Measurements from ENCODE around the gene DRG2. TPM values are rescaled to one million over a fixed set of nuclear protein-coding genes. Genes with fewer than 3 reads are reported as not detected.

DRG2 gene
- total and polyA plus RNA-seq, 2 of the 13 experiments (the other 11 are each of a cell fraction or from before 2014, with no cell fraction given): 20.1 to 26.6 TPM

GRCh38 chr17:18136357-18136756 lies 48.6 kb downstream of the DRG2 start:
- ATAC-seq: no peak
- H3K9me3 ChIP-seq (ENCODE audit: low read length): no peaks in the 10 kb centered on the region
- H3K79me2 ChIP-seq (ENCODE audit: insufficient read depth, low read length): no peaks in the 10 kb centered on the region
- POLR2A ChIA-PET: no interaction called here
- 42% methylated on average over 2 of the region's 19 CpGs for WGBS (ENCODE audit: low lambda C conversion rate)
- no peak overlapping the region for H3K27ac ChIP-seq (ENCODE audit: extremely low read length, insufficient read depth, low read length)
- H2AFZ ChIP-seq (ENCODE audit: low read length): no peak overlapping the region
- H3K4me2 ChIP-seq (ENCODE audit: low read depth, low read length): no peak overlapping the region
- in situ Hi-C loops (cut with HindIII; ENCODE audit: extremely low pct_ligation_motif_present, low pct_unique_long_range_greater_than_20kb) (no loop called here), intact Hi-C loops (cut with micrococcal nuclease; ENCODE audit: unreplicated experiment) (no loop called here)
- BruUV-seq (replicated peaks): no TSS peak
- TF ChIP-seq DDIT3 (CRISPR knock-in tag; IDR thresholded peaks at IDR 0.05): no peak
- no peak for TF ChIP-seq NPAS2 (CRISPR knock-in tag; IDR thresholded peaks at IDR 0.05; ENCODE audit: borderline replicate concordance)
- TF ChIP-seq KIAA2018 (CRISPR knock-in tag; IDR thresholded peaks at IDR 0.05; ENCODE audit: borderline replicate concordance): no peak
- TF ChIP-seq RXRB (CRISPR knock-in tag; IDR thresholded peaks at IDR 0.05; ENCODE audit: borderline replicate concordance): no peak
- no peak for TF ChIP-seq ZFYVE20 (CRISPR knock-in tag; IDR thresholded peaks at IDR 0.05; ENCODE audit: borderline replicate concordance, low read depth)
- TF ChIP-seq PHF5A (CRISPR knock-in tag; IDR thresholded peaks at IDR 0.05; ENCODE audit: low read depth, unreplicated experiment): no peak
- TF ChIP-seq MLXIP (CRISPR knock-in tag; IDR thresholded peaks at IDR 0.05; ENCODE audit: borderline replicate concordance): no peak
- TF ChIP-seq CHD2 (IDR thresholded peaks at IDR 0.05; ENCODE audit: low read depth, low read length): no peak
- FAIRE-seq: no peak
- CTCF ChIA-PET (ENCODE audit: low intra/inter-chr PET ratio, low total read pairs): no interaction called here
- H3K4me1 ChIP-seq (ENCODE audit: insufficient read depth, low read length): peaks cover 45% of the 10 kb centered on the region
- no peak overlapping the region for H3K9ac ChIP-seq (ENCODE audit: insufficient read depth, low read depth, low read length)
- H3K4me3 ChIP-seq (replicated peaks in 1 of 3; ENCODE audit: insufficient read depth in 1 of 3, low read depth in 2 of 3, low read length in 3 of 3): no peak overlapping the region
- H3K27me3 ChIP-seq (ENCODE audit: control insufficient read depth in 1 of 2, insufficient read depth in 2 of 2, low read length in 2 of 2): peaks cover 5 to 12% of the 10 kb centered on the region in 2 experiments; a peak in 2 of 5 replicates
- DNase-seq (ENCODE audit: low spot score): no peak
- H4K20me1 ChIP-seq (ENCODE audit: insufficient read depth, low read length): no peaks in the 10 kb centered on the region; the same call in 1 of the 2 replicates
- no peaks in the 10 kb centered on the region for H3K36me3 ChIP-seq (replicated peaks in 1 of 2; ENCODE audit: control insufficient read depth in 1 of 2, insufficient read depth in 2 of 2, low read length in 2 of 2)

Data from HepG2 (cell line).